Measurements from ENCODE around the gene FKBP4. TPM values are rescaled to one million over a fixed set of nuclear protein-coding genes. Genes with fewer than 3 reads are reported as not detected.

FKBP4 gene
- total RNA-seq, 2 donors from 2014 or later: 92.1 to 181 TPM

GRCh38 chr12:2812290-2813213 is 17.8 kb downstream of the FKBP4 start, which contains the start of gene ITFG2:
Gene ITFG2, plus strand, starts transcription at chr12:2812668. Its CDS starts 93 bp downstream, at chr12:2812761.
- H3K9me3 Mint-ChIP-seq: no peaks in the 10 kb centered on the region
- H3K27me3 Mint-ChIP-seq: no peaks in the 10 kb centered on the region

GRCh38 chr12:2813214-2814185 is 18.7 kb downstream of the FKBP4 start:
- peaks cover 6% of the 10 kb centered on the region for H3K36me3 Mint-ChIP-seq
- H3K4me1 Mint-ChIP-seq (ENCODE audit: low read depth in 2 of 2): peaks cover 14 to 16% of the 10 kb centered on the region in 2 donors
- DNase-seq (ENCODE audit: low spot score) (no peak), ATAC-seq (no peak)
- peak overlapping the region; percentile 100 for H3K4me3 Mint-ChIP-seq
- no peaks in the 10 kb centered on the region for H3K9me3 Mint-ChIP-seq
- peak overlapping the region; percentile 93 to 99 for H3K27ac Mint-ChIP-seq
- H3K27me3 Mint-ChIP-seq: no peaks in the 10 kb centered on the region

More at GRCh38 chr12:2812290-2813213, 17.8 kb downstream of the FKBP4 start, which contains the start of gene ITFG2:
- H3K27ac Mint-ChIP-seq: peak within 1 kb of the TSS; percentile 93 to 99
- H3K36me3 Mint-ChIP-seq: no peaks in the 10 kb centered on the region
- H3K4me1 Mint-ChIP-seq (ENCODE audit: low read depth in 2 of 2): peaks cover 13 to 14% of the 10 kb centered on the region in 2 donors
- peak; percentile 99 for ATAC-seq
- DNase-seq (ENCODE audit: low spot score): peak; percentile 97
- peak within 1 kb of the TSS; percentile 100 for H3K4me3 Mint-ChIP-seq

- no peak overlapping the region for H3K27ac Mint-ChIP-seq
- H3K36me3 Mint-ChIP-seq: peaks cover 10% of the 10 kb centered on the region
Measured at GRCh38 chr12:2819810-2820209, 25.0 kb downstream of the FKBP4 start.

GRCh38 chr12:2820432-2820831 is 25.7 kb downstream of the FKBP4 start:
- Mint-ChIP-seq H3K36me3 (peaks cover 14% of the 10 kb centered on the region), H3K4me1 (ENCODE audit: low read depth in 2 of 2) (peaks cover 0 to 5% of the 10 kb centered on the region in 2 donors), H3K27ac (no peak overlapping the region)

More at GRCh38 chr12:2819810-2820209, 25.0 kb downstream of the FKBP4 start:
- no peaks in the 10 kb centered on the region for H3K27me3 Mint-ChIP-seq
- H3K4me3 Mint-ChIP-seq: no peak overlapping the region
- H3K4me1 Mint-ChIP-seq (ENCODE audit: low read depth in 2 of 2): peaks cover 0 to 5% of the 10 kb centered on the region in 2 donors
- H3K9me3 Mint-ChIP-seq: no peaks in the 10 kb centered on the region
- DNase-seq (ENCODE audit: low spot score) (no peak), ATAC-seq (no peak)

GRCh38 chr12:2823483-2823882 is 28.7 kb downstream of the FKBP4 start:
- no peak overlapping the region for H3K4me3 Mint-ChIP-seq
- H3K4me1 Mint-ChIP-seq (ENCODE audit: low read depth in 2 of 2): peaks cover 0 to 2% of the 10 kb centered on the region in 2 donors
- ATAC-seq: no peak
- H3K9me3 Mint-ChIP-seq: no peaks in the 10 kb centered on the region
- no peak for DNase-seq (ENCODE audit: low spot score)
- H3K36me3 Mint-ChIP-seq: peaks cover 13% of the 10 kb centered on the region
- H3K27ac Mint-ChIP-seq: no peak overlapping the region
- H3K27me3 Mint-ChIP-seq: no peaks in the 10 kb centered on the region

More at GRCh38 chr12:2820432-2820831, 25.7 kb downstream of the FKBP4 start:
- Mint-ChIP-seq H3K27me3 (no peaks in the 10 kb centered on the region), H3K9me3 (no peaks in the 10 kb centered on the region), H3K4me3 (no peak overlapping the region)
- no peak for DNase-seq (ENCODE audit: low spot score)
- ATAC-seq: no peak

- peaks cover 13% of the 10 kb centered on the region for H3K36me3 Mint-ChIP-seq
- DNase-seq (ENCODE audit: low spot score): no peak
- ATAC-seq: no peak
- H3K27me3 Mint-ChIP-seq: no peaks in the 10 kb centered on the region
- no peaks in the 10 kb centered on the region for H3K9me3 Mint-ChIP-seq
- H3K4me1 Mint-ChIP-seq (ENCODE audit: low read depth in 2 of 2): peaks cover 0 to 2% of the 10 kb centered on the region in 2 donors
- H3K4me3 Mint-ChIP-seq: no peak overlapping the region
- no peak overlapping the region for H3K27ac Mint-ChIP-seq
Measured at GRCh38 chr12:2824541-2824940, 29.8 kb downstream of the FKBP4 start.

GRCh38 chr12:2825132-2825531 is 30.4 kb downstream of the FKBP4 start:
- Mint-ChIP-seq H3K4me1 (ENCODE audit: low read depth in 2 of 2) (peaks cover 0 to under 1% of the 10 kb centered on the region in 2 donors), H3K36me3 (peaks cover 13% of the 10 kb centered on the region), H3K27ac (no peak overlapping the region), H3K4me3 (no peak overlapping the region), H3K27me3 (no peaks in the 10 kb centered on the region), H3K9me3 (no peaks in the 10 kb centered on the region)
- DNase-seq (ENCODE audit: low spot score): no peak
- ATAC-seq: no peak

- H3K27me3 Mint-ChIP-seq: no peaks in the 10 kb centered on the region
- no peak overlapping the region for H3K27ac Mint-ChIP-seq
- DNase-seq (ENCODE audit: low spot score) (no peak), ATAC-seq (no peak)
- no peak overlapping the region for H3K4me3 Mint-ChIP-seq
- H3K9me3 Mint-ChIP-seq: no peaks in the 10 kb centered on the region
- H3K4me1 Mint-ChIP-seq (ENCODE audit: low read depth in 2 of 2): no peaks in the 10 kb centered on the region
- peaks cover 13% of the 10 kb centered on the region for H3K36me3 Mint-ChIP-seq
Measured at GRCh38 chr12:2826036-2826435, 31.3 kb downstream of the FKBP4 start.

GRCh38 chr12:2826721-2827515 is 32.1 kb downstream of the FKBP4 start:
- Mint-ChIP-seq H3K4me3 (no peak overlapping the region), H3K9me3 (no peaks in the 10 kb centered on the region), H3K27me3 (no peaks in the 10 kb centered on the region), H3K4me1 (ENCODE audit: low read depth in 2 of 2) (peaks cover 0 to 4% of the 10 kb centered on the region in 2 donors), H3K27ac (no peak overlapping the region), H3K36me3 (peaks cover 13% of the 10 kb centered on the region)
- ATAC-seq (no peak), DNase-seq (ENCODE audit: low spot score) (no peak)

- no peaks in the 10 kb centered on the region for H3K9me3 Mint-ChIP-seq
- peaks cover 13% of the 10 kb centered on the region for H3K36me3 Mint-ChIP-seq
- peaks cover 0 to 4% of the 10 kb centered on the region in 2 donors for H3K4me1 Mint-ChIP-seq (ENCODE audit: low read depth in 2 of 2)
- ATAC-seq (no peak), DNase-seq (ENCODE audit: low spot score) (no peak)
- H3K4me3 Mint-ChIP-seq: no peak overlapping the region
- H3K27me3 Mint-ChIP-seq: peaks cover 0 to under 1% of the 10 kb centered on the region in 2 donors
- peak overlapping the region in 1 of 2 donors; percentile 28 for H3K27ac Mint-ChIP-seq
Measured at GRCh38 chr12:2829275-2829674, 34.5 kb downstream of the FKBP4 start.

GRCh38 chr12:2832550-2833127 is 37.9 kb downstream of the FKBP4 start:
- H3K4me3 Mint-ChIP-seq: no peak overlapping the region
- no peak overlapping the region for H3K27ac Mint-ChIP-seq
- peaks cover 0 to 11% of the 10 kb centered on the region in 2 donors for H3K4me1 Mint-ChIP-seq (ENCODE audit: low read depth in 2 of 2)
- H3K27me3 Mint-ChIP-seq: peaks cover 0 to 2% of the 10 kb centered on the region in 2 donors
- no peaks in the 10 kb centered on the region for H3K36me3 Mint-ChIP-seq
- ATAC-seq (no peak), DNase-seq (ENCODE audit: low spot score) (no peak)
- no peaks in the 10 kb centered on the region for H3K9me3 Mint-ChIP-seq

- Mint-ChIP-seq H3K4me3 (no peak overlapping the region), H3K27ac (no peak overlapping the region), H3K9me3 (no peaks in the 10 kb centered on the region), H3K4me1 (ENCODE audit: low read depth in 2 of 2) (peaks cover 0 to 11% of the 10 kb centered on the region in 2 donors), H3K27me3 (peaks cover 0 to 2% of the 10 kb centered on the region in 2 donors), H3K36me3 (no peaks in the 10 kb centered on the region)
- DNase-seq (ENCODE audit: low spot score) (no peak), ATAC-seq (no peak)
Measured at GRCh38 chr12:2833327-2833726, 38.6 kb downstream of the FKBP4 start.

Data from natural killer cell treated with Interleukin-12 subunit alpha and Interleukin-12 subunit beta and Interleukin-15 and Interleukin-18, amount 100 ng/mL, for 72 hours (primary cell).